ENCODE measurements around the gene ROCK2.

DNA sequence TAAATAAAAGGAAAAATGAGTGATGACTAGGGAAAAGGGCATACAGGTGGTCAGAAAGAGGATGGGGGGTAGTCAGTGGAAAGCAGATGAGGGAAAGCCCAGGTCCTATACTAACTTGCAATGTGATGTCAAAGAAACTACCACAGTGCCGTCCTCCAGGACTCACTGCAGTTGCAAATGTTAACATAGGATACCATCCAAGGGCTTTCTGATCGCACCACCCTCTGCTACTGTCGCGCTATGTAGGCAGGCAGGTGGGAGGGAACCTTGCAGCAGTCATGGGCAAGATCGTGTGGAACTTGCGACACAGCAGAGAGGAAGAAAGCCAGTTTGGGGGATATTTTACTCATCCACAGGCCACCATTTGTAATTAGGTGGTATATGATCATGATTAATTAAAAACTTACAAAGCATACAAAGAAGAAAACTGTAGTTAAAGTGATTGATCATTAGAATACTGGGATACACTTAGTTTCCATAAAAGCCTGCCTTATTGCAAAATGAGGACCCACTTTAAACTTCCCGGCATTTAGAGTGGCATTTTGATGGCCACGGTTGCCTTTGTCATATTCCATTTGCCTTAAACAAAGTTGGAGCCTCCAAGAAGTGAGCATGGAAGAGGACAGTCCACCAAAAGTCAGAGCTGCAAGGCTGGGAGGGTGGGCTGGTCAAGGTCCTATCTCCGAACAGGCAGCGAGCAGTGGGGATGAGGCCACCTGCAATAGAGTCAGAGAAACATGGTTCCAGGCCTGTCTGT is 8.5 kb upstream of the ROCK2 start:
- no peak for TF ChIP-seq ZNF589 (CRISPR knock-in tag; conservative IDR thresholded peaks at IDR 0.05)
- no peak for TF ChIP-seq ZNF644 (CRISPR knock-in tag; IDR thresholded peaks at IDR 0.05; ENCODE audit: low read depth)
- TF ChIP-seq ZNF550 (CRISPR knock-in tag; IDR thresholded peaks at IDR 0.05; ENCODE audit: borderline replicate concordance), result no peak
- no peak for TF ChIP-seq EZH2 (conservative IDR thresholded peaks at IDR 0.05; ENCODE audit: low read depth, low read length)
- TF ChIP-seq, protein P1, sequence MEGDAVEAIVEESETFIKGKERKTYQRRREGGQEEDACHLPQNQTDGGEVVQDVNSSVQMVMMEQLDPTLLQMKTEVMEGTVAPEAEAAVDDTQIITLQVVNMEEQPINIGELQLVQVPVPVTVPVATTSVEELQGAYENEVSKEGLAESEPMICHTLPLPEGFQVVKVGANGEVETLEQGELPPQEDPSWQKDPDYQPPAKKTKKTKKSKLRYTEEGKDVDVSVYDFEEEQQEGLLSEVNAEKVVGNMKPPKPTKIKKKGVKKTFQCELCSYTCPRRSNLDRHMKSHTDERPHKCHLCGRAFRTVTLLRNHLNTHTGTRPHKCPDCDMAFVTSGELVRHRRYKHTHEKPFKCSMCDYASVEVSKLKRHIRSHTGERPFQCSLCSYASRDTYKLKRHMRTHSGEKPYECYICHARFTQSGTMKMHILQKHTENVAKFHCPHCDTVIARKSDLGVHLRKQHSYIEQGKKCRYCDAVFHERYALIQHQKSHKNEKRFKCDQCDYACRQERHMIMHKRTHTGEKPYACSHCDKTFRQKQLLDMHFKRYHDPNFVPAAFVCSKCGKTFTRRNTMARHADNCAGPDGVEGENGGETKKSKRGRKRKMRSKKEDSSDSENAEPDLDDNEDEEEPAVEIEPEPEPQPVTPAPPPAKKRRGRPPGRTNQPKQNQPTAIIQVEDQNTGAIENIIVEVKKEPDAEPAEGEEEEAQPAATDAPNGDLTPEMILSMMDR (CRISPR knock-in tag; IDR thresholded peaks at IDR 0.05), result no peak
- TF ChIP-seq PBX3 (CRISPR knock-in tag; IDR thresholded peaks at IDR 0.05; ENCODE audit: borderline replicate concordance), result no peak
- TF ChIP-seq, protein P2, sequence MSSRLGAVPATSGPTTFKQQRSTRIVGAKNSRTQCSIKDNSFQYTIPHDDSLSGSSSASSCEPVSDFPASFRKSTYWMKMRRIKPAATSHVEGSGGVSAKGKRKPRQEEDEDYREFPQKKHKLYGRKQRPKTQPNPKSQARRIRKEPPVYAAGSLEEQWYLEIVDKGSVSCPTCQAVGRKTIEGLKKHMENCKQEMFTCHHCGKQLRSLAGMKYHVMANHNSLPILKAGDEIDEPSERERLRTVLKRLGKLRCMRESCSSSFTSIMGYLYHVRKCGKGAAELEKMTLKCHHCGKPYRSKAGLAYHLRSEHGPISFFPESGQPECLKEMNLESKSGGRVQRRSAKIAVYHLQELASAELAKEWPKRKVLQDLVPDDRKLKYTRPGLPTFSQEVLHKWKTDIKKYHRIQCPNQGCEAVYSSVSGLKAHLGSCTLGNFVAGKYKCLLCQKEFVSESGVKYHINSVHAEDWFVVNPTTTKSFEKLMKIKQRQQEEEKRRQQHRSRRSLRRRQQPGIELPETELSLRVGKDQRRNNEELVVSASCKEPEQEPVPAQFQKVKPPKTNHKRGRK (CRISPR knock-in tag; IDR thresholded peaks at IDR 0.05), result no peak
- TF ChIP-seq, protein P3, sequence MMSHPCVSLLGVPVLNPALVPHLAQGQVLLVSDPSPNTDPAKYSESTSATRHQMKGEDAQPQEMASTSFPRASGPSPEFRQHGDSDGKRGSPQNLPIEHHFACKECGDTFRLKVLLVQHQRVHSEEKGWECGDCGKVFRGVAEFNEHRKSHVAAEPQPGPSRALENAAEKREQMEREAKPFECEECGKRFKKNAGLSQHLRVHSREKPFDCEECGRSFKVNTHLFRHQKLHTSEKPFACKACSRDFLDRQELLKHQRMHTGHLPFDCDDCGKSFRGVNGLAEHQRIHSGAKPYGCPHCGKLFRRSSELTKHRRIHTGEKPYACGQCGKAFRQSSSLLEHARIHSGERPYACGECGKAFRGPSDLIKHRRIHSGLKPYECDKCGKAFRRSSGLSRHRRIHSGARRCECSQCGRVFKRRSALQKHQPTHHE (CRISPR knock-in tag; IDR thresholded peaks at IDR 0.05; ENCODE audit: borderline replicate concordance), result no peak
- TF ChIP-seq ZNF879 (CRISPR knock-in tag; IDR thresholded peaks at IDR 0.05), result no peak

All from HepG2 (cell line).